ENCODE results near the gene BCL2L1.

Gene BCL2L1

GRCh38 chr20:31677553-31678260 lies 45.0 kb downstream of the BCL2L1 start:
- no peak for TF ChIP-seq CTCF (IDR thresholded peaks at IDR 0.05; ENCODE audit: unreplicated experiment in 3 of 3)
- H3K27me3 Mint-ChIP-seq (ENCODE audit: low read depth), result no peaks in the 10 kb centered on the region
- peak overlapping the region; percentile 54 to 86 (median 73) for H3K27ac Mint-ChIP-seq
- H3K4me3 Mint-ChIP-seq, result no peak overlapping the region
- peaks cover 67% of the 10 kb centered on the region for H3K4me1 Mint-ChIP-seq
- no peaks in the 10 kb centered on the region for H3K9me3 Mint-ChIP-seq
- H3K36me3 Mint-ChIP-seq (ENCODE audit: low read depth), result peaks cover 18% of the 10 kb centered on the region

GRCh38 chr20:31676609-31676989 lies 46.1 kb downstream of the BCL2L1 start:
- H3K4me1 Mint-ChIP-seq, result peaks cover 67% of the 10 kb centered on the region
- no peak overlapping the region for H3K4me3 Mint-ChIP-seq
- TF ChIP-seq CTCF (IDR thresholded peaks at IDR 0.05; ENCODE audit: unreplicated experiment in 3 of 3), result no peak
- H3K27ac Mint-ChIP-seq, result no peak overlapping the region
- H3K36me3 Mint-ChIP-seq (ENCODE audit: low read depth), result peaks cover 18% of the 10 kb centered on the region
- H3K27me3 Mint-ChIP-seq (ENCODE audit: low read depth), result no peaks in the 10 kb centered on the region
- H3K9me3 Mint-ChIP-seq, result no peaks in the 10 kb centered on the region

GRCh38 chr20:31675828-31676608 lies 46.6 kb downstream of the BCL2L1 start:
- H3K27me3 Mint-ChIP-seq (ENCODE audit: low read depth), result no peaks in the 10 kb centered on the region
- no peak overlapping the region for H3K4me3 Mint-ChIP-seq
- no peaks in the 10 kb centered on the region for H3K9me3 Mint-ChIP-seq
- peaks cover 18% of the 10 kb centered on the region for H3K36me3 Mint-ChIP-seq (ENCODE audit: low read depth)
- H3K27ac Mint-ChIP-seq, result peak overlapping the region; percentile 24 to 53 (median 25)
- no peak for TF ChIP-seq CTCF (IDR thresholded peaks at IDR 0.05; ENCODE audit: unreplicated experiment in 3 of 3)
- H3K4me1 Mint-ChIP-seq, result peaks cover 70% of the 10 kb centered on the region

- H3K36me3 Mint-ChIP-seq (ENCODE audit: low read depth), result peaks cover 14% of the 10 kb centered on the region
- no peak for TF ChIP-seq CTCF (IDR thresholded peaks at IDR 0.05; ENCODE audit: unreplicated experiment in 3 of 3)
- H3K9me3 Mint-ChIP-seq, result no peaks in the 10 kb centered on the region
- no peaks in the 10 kb centered on the region for H3K27me3 Mint-ChIP-seq (ENCODE audit: low read depth)
- H3K4me1 Mint-ChIP-seq, result peaks cover 62% of the 10 kb centered on the region
- H3K4me3 Mint-ChIP-seq, result peak overlapping the region in 1 of 3 experiments; percentile 6
- peak overlapping the region; percentile 24 to 53 (median 26) for H3K27ac Mint-ChIP-seq
Measured at GRCh38 chr20:31674895-31675827, 47.5 kb downstream of the BCL2L1 start.

GRCh38 chr20:31673943-31674463 lies 48.7 kb downstream of the BCL2L1 start:
- peaks cover 64% of the 10 kb centered on the region for H3K4me1 Mint-ChIP-seq
- H3K9me3 Mint-ChIP-seq, result no peaks in the 10 kb centered on the region
- TF ChIP-seq CTCF (IDR thresholded peaks at IDR 0.05; ENCODE audit: unreplicated experiment in 3 of 3), result no peak
- no peaks in the 10 kb centered on the region for H3K27me3 Mint-ChIP-seq (ENCODE audit: low read depth)
- H3K4me3 Mint-ChIP-seq, result no peak overlapping the region
- no peak overlapping the region for H3K27ac Mint-ChIP-seq
- H3K36me3 Mint-ChIP-seq (ENCODE audit: low read depth), result peaks cover 19% of the 10 kb centered on the region

All from nephron (organoid).